Endometrial microvascular endothelial cells (primary cell): ENCODE data around the gene F11R. TPM values are rescaled to one million over a fixed set of nuclear protein-coding genes. Genes with fewer than 3 reads are reported as not detected.
"Not testable (repeated sequence)": the region's sequence is repeated elsewhere in the genome, so short reads cannot be mapped to it uniquely, and the experiment has no call there.

ENCODE experiments used
- in situ Hi-C: cut with HindIII; loops from 2 replicates; pipeline ENCODE4 v1.10.0; 2017; ENCODE audit warnings: low sequenced_read_pairs, low pct_unique_long_range_greater_than_20kb; ENCODE audit errors: inconsistent ontology term
- total RNA-seq: library from RNA; depleted of rRNA; stranded (reverse); fragments of >200 nt; gene quantifications from one replicate; pipeline ENCODE4 v1.2.3, GENCODE V29; 2015; ENCODE audit errors: inconsistent ontology term

The F11R gene
- 84.0 TPM for total RNA-seq

DNA sequence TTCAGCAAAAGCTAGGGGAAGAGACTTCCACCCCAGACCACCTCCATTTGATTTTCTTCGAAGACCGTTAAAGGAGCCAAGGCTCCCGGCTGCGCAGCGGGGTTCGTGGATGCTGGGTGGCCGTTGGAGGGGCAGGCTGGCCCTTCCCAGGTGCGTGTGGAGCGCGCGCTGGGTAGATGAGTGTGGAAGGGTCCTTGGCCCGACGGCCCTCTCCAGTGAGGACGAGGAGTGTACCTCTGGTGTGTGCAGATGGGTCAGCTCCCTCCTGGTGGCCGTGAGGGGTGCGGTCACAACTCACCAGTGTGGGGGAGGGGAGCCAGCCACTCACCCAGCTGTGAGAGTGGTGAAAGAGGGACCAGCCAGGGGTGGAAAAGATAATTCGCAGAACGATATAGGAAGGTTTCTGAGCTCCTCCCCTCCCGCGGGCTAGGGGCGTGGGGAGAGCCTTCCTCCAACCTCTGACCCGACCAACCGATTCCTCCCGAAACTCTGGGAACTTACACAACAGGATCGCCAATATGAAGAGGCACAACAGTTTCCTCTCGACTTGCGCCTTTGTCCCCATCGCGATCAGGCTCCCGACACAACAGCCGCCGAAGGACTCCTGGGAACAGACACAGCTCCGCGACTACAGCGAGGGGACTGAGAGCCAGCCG, at the start of gene F11R:
TSS of gene F11R (minus strand) at position 644 of the 656 bp plus-strand sequence. CDS start at position 565, 79 bp downstream.
- in situ Hi-C loops, result no loop called here

- in situ Hi-C loops, result no loop called here
Measured at GRCh38 chr1:161069731-161070270, 48.8 kb upstream of the F11R start, which contains the start of gene ARHGAP30. Gene ARHGAP30 (minus strand): TSS chr1:161069891. CDS start chr1:161069624, 267 bp downstream.

- in situ Hi-C loops, result no loop called here
Measured at GRCh38 chr1:161069241-161069640, 48.3 kb upstream of the F11R start.

DNA sequence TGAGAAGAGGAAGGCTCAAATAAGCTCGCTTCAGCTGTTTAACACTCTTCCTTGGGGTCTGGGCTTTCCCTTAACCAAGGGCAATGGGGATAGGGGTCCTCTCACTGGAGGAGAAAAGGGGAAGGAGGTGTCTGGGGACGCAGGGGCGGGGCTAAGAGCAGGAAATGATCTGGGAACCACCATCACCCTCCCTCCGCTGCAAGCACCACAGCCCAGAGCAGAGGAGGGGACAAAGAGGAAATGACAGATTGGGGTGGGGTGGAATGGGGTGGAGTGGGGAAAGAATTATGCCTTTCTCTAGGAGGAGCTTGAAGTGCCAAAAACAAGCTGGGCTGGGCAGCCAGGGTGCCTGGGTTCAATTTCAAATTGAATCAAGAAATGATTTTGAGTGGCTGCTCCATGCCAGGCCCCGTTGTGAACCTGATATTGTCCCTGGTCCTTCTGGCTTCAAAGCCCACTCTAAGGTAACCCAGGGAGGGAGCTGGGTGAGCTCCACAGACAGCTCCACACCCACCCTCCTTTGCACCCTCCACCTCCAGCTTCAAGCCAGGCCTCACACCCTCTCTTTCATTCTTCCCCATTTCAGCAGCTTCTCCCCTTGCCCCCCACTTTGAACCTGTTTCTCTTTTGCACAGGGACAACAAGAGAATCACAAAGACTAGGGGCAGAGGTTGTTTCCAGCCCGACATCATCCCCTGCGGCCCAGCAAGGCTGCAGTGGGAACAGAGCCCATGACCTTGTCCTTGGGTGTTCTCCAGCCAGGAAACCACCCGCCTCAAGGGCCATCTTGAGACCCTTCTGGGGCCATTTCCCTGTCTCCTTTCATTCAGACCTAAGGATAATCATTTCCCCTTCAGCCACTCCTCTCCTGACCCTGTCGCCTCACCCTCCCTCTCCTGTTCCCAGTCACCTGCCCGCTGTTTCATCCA, 47.6 kb upstream of the F11R start:
- in situ Hi-C loops, result no loop called here

DNA sequence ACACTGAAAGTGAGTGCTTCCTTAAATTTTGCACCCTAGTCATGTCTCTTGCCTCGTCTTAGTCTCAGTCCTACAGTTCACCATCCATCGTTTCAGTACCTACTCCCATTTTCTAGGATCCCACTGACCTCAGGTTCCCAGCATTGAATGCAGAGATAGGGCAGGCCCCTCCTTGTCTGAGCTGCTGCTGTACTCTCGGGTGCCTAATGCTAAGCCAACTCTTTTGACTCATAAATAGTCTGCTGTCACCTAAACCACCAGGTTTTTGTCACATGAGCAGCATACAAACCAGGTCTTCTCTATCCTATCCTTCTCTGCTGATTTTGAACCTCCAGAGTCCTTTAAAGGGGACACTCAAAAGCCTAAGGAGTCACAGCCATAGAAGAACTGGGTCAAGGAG, 45.7 kb upstream of the F11R start:
- in situ Hi-C loops, result no loop called here

DNA sequence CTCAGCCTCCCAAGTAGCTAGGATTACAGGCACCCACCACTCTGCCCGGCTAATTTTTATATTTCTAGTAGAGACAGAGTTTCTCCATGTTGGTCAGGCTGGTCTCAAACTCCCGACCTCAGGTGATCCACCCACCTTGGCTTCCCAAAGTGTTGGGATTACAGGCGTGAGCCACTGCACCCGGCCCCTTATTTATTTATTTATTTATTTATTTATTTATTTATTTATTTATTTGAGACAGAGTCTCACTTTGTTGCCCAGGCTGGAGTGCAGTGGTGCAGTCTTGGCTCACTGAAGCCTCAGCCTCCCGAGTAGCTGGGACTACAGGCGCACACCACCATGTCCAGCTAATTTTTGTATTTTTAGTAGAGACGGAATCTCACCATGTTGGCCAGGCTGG, 44.7 kb upstream of the F11R start:
- in situ Hi-C loops, result not testable (repeated sequence)

DNA sequence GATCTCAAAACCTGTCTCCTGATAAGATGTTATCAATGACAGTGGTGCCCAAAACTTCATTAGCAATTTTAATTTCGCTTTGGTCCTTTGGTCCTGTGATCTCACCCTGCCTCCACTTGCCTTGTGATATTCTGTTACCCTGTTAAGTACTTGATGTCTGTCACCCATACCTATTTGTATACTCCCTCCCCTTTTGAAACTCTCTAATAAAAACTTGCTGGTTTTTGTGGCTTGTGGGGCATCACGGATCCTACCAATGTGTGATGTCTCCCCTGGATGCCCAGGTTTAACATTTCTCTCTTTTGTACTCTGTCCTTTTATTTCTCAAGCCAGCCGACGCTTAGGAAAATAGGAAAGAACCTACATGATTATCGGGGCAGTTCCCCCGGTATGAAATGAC, 43.0 kb upstream of the F11R start:
- in situ Hi-C loops, result not testable (repeated sequence)

GRCh38 chr1:161061419-161061818, 40.5 kb upstream of the F11R start:
- in situ Hi-C loops, result no loop called here

DNA sequence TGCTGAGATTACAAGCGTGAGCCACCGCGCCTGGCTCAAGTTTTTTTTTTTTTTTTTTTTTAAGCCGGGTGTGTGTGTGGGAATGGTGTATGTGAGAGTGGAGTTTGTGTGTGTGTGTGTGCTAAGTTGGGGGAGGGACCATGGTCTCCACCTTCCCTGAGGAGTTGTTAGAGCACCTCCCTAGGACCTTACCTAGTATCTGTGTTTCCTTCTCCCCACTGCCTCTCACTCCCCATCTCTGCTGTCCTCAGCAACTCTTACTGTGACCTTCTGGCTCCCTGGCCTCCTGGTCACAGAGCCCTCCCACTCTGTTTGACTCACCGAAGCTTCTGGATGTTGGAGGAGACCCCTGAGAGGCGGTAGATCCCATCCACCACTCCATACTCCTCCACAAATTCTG, 38.3 kb upstream of the F11R start:
- in situ Hi-C loops, result no loop called here

- in situ Hi-C loops, result no loop called here
Measured at GRCh38 chr1:161054805-161055204, 33.9 kb upstream of the F11R start.

DNA sequence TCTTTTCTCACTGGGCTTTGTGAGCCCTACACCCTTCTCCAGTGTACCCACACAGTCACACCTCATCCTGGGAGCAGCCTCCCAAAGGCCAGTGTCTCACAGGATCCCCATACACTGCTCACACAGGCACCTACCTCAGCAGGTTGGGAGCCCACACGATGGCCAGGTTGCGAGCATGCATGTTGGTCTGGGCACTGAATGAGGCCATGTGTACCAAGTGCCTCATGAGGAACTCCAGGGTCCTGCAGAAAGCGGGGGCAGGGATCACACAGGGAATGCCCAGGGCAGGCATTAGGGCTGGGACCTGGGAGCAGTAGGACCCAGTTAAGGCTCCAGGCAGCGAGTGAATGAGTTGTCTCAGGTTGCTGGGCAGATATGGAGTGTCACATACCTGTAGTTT, 33.3 kb upstream of the F11R start:
- in situ Hi-C loops, result no loop called here

DNA sequence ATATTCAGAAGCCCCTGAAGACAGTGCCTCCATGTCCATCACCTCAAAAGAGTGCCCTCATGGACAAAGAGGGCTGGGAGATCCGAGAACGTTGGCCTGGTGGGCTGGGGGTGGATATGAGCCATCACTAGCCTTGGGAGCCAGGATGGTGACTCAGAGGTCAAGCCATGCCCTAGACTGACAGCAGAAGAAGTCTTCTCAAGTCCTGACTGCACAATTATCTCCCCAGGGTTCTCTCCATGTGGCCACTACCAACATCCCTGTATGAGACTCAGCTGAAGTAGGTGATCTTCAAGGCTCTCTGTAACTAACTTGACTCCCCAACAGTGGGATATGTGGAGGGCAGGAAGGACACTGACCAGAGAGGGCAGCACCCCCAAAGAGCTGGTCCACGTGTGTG, 31.9 kb upstream of the F11R start:
- in situ Hi-C loops, result no loop called here

DNA sequence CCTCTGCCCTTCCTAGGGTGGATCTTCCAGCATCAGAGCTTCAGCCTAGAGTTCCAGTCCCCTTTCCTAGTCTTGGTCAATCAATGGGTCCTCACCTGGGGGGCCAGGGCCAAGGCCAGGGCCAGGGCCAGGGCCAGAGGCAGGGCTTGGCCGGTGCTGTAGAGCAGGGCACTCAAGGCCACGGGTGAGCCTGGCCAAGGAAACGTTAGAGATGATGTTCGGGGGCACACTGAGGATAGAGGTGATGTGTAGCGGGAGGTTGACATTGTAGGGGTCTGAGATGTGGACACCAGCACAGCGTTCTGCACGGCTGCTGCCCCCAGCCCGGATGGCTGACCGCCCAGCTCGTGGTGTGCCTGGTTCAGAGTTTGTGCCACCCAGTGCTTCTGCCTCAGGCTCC, 30.3 kb upstream of the F11R start:
- in situ Hi-C loops, result no loop called here

- in situ Hi-C loops, result loop anchor here (10.0 kb wide), 1 partner anchor 46 kb away; the partner anchor contains the start of gene KLHDC9
Measured at GRCh38 chr1:161048949-161049722, 28.2 kb upstream of the F11R start.

DNA sequence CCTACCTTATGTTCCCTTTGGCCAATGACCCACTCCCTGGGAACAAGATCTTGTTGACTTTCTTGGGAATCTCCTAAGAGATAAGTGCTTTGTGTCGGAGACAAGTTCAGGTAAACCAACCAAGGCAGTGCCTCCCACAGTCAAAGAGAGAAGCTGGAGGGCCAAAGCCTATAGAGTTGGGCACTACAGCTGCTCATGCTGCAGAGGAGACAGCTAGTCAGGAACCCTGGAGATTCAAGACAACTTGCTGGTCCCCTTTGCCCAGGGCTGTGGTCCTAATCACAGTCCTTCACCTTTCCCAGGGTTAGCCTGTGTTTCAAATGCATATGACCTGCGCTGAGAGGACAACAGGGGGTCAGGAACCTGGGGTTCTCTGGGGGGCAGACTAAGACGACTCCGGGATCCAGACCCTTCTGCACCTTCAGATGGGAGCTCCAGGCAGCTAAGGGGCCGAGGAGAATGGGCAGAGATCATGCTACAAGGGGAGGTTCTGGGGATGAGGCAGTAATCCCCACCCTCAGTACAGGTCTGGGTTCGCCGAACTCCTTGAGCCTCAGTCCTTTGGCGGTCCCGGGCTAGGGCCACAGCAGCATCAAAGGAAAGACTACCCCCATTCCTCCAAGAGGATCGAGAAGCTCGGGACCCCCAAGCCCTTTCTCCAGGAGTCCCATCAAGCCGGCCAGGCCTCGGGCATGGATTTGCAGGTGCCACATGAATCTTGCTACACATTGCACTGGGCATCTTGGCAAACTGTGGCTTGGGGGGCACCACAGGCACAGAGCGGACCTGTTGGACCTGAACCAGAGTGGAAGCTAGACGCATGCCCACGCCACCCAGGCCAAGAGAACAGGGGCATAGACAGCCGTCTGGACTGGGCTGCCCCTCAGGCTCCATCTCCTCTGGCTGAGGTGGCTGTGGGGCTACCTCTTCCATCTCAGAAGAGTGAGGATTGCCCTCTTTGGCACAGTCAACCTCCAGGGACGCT, 26.8 kb upstream of the F11R start:
- in situ Hi-C loops, result loop anchor here (10.0 kb wide), 1 partner anchor 47 kb away; the partner anchor contains the start of gene KLHDC9

DNA sequence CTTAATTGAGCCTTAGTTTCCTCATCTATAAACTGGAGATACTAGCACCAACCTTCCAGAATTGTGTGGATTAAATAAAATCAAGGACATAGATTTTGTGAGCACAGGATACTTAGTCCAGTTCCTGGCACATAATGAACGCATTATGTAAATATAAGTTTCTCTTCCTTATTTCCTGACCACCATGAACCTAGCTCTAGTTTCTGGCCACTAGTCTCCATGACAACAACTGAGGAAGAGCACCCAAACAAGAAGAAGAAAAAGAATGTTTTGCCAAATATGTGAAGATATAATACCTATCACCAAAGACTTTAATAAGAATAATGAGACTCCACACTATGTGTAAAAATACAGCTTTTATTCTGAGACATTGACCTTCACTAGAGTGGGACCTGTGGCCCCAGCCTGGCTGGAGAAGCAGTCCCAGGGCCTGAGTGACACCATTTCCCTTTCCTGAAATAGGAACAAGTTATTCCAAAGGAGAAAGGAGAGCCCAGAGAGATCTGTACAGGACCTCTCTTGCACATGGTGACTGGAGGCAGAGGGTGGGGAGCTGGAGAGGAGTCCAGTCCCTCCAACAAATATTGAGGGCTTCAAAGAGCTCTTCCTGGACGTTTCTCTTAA, 25.8 kb upstream of the F11R start:
- in situ Hi-C loops, result loop anchor here (10.0 kb wide), 1 partner anchor 48 kb away; the partner anchor contains the start of gene KLHDC9
